HG03039 (cell line): ENCODE measurements around the gene DTWD2.

Source experiments
- ATAC-seq: cut with Tn5 transposase; IDR thresholded peaks from one replicate; pipeline ENCODE4 v1.9.1; 2021; ENCODE audit warnings: mild to moderate bottlenecking, moderate library complexity; ENCODE audit not compliant: unreplicated experiment

The DTWD2 gene

GRCh38 chr5:118789366-118789765, 199.0 kb downstream of the DTWD2 start:
- ATAC-seq, result no peak

GRCh38 chr5:118788351-118788750, 200.0 kb downstream of the DTWD2 start:
- ATAC-seq, result no peak
